GM19395 (cell line): ENCODE data around the gene TRIM14.
A peak's percentile ranks its signal among the peaks of the same experiment; 100 is the strongest.
"Not testable (repeated sequence)": the region's sequence is repeated elsewhere in the genome, so short reads cannot be mapped to it uniquely, and the experiment has no call there.

Source experiments
- ATAC-seq: cut with Tn5 transposase; IDR thresholded peaks from one replicate; pipeline ENCODE4 v1.9.1; 2021; ENCODE audit warnings: mild to moderate bottlenecking, moderate library complexity; ENCODE audit not compliant: unreplicated experiment

Gene TRIM14

GRCh38 chr9:98108531-98109031 lies 10.4 kb downstream of the TRIM14 start:
- ATAC-seq, result peak; percentile 82

GRCh38 chr9:98107926-98108325 lies 11.1 kb downstream of the TRIM14 start:
- no peak for ATAC-seq

DNA sequence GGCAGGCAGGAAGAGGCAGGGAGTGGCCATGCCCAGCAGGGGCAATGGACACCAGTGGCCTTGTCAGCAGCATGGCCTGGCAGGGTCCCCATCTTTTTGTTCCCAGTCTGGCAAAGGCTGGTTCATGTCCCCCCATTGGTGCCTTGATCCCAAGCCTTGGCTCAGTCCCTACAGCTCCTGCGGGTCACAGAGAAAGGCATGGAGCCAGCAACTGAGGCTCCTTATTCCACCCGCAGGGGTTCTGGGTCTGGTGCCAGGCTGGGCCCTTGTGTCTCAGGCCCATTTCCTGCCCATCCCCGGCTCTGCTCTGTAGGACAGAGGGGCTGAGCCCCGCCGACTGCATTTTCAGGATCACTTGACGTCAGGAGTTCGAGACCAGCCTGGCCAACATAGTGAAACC lies 14.0 kb downstream of the TRIM14 start:
- no peak for ATAC-seq

- ATAC-seq, result no peak
Observed at GRCh38 chr9:98104445-98104881, 14.6 kb downstream of the TRIM14 start.

DNA sequence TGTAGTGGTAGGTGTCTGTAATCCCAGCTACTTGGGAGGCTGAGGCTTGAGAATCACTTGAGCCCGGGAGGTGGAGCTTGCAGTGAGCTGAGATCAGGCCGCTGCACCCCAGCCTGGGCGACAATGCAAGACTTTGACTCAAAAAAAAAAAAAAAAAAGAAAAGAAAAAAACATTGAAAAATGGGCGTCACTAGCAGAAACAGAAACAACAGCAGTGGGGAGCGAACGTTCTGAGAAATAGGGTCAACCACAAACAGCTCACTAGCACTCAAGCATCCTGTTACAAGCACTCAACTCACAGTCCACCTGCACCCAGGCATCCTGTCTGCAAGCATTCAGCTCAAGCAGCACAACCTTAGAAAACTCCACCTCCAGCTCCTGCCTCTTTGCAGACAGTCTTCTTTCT lies 17.2 kb downstream of the TRIM14 start:
- peak; percentile 98 for ATAC-seq

DNA sequence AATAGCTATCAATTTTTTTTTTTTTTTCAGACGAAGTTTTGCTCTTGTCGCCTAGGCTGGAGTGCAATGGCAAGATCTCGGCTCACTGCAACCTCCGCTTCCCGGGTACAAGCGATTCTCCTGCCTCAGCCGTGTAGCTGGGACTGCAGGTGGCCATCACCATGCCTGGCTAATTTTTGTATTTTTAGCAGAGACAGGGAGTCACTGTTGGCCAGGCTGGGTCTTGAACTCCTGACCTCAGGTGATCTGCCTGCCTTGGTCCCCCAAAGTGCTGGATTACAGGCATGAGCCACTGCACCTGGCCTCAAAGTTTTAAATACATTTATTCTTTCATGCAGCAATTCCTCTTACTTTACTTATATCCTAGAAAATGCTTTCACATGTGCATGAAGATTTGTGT lies 17.6 kb downstream of the TRIM14 start:
- ATAC-seq, result no peak

DNA sequence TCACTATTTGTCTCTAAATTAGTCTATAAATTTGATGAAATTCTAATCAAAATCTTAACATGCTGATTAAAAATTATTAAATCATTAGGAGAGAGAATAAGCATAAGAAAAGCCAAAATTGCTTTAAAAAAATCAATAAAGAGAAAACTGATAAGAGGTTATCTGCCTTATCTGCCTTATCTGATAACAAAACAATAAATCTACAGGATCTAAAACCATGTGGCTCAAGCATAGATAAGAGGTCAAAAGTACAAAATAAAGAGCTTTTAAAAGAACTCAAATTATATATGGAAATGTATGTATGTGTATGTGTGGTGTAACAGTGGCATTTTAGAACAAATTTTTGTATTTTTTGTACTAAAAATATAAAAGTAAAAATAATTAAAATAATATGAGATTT lies 18.6 kb downstream of the TRIM14 start:
- no peak for ATAC-seq

DNA sequence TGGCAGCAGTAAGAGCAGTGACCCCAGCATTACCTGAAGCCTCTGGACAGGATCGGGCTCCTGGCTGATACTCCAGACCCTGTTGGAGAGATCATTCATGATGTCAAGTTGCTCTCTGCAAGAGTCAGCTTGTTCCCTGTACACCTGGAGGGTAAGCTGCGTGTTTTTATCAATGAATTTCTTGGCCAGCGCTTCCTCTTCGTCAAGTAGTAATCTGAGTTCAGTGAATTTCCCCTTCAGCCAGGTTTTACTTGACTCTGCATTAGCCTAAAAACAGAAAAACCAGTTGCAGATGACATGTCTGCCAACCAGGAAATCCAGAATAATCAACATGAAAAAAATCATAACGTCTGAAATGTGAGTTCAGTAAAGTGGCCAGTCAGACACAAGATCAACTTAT lies 19.1 kb downstream of the TRIM14 start:
- ATAC-seq, result no peak

DNA sequence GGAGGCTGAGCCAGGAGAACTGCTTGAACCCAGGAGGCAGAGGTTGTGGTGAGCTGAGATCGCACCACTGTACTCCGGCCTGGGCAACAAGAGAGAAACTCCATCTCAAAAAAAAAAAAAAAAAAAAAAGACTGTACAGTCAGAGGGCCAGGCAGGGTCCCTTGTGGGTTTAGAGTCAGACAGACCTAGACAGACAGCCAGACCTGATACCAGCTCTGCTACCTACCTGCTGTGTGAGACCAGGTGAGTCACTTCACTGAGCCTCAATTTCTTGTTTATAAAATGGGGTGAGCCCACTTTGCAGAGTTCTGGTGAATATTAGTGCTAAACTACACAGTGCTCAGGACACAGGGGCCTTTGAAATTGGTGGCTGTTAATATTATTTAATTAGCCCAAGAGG lies 19.7 kb downstream of the TRIM14 start:
- no peak for ATAC-seq

DNA sequence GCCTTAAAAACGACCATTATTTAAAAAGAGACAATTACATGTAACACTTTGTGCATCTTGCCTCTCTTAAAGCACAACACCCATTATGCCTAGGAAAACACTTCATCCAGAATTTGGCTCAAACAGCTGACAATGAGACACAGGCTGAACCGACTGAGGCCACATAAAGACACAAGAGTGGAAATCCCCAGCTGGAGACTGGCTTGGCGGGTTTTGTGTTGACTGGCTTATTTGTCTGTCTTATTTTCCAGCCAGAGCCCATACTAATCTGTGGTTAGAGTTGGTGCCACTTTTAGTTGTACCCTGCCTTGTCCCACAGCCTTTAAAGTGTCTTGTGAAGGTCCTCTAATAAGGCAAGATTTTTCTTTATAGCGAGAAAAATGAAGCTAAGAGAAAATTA lies 21.2 kb downstream of the TRIM14 start:
- no peak for ATAC-seq

DNA sequence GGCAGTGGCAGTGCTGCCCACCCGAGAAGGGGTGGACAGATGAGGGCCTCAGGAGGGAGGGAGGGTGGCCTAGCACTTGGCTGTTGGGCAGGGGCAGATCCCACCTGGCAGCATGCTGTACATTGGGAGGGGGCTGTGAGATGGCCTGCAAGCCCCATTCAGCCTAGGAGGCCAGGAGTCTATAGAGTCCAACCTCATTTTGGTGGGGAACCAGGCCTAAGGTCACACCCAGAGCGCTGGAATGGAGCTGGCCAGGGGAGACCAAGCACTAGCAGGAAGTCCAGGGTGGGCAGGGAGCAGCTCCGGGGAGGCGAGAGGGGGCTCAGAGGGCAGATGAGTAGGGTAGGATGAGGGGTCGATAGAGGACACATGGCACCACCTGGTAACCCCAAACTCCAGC lies 22.9 kb downstream of the TRIM14 start:
- no peak for ATAC-seq

GRCh38 chr9:98095401-98095800 lies 23.6 kb downstream of the TRIM14 start:
- ATAC-seq, result no peak

DNA sequence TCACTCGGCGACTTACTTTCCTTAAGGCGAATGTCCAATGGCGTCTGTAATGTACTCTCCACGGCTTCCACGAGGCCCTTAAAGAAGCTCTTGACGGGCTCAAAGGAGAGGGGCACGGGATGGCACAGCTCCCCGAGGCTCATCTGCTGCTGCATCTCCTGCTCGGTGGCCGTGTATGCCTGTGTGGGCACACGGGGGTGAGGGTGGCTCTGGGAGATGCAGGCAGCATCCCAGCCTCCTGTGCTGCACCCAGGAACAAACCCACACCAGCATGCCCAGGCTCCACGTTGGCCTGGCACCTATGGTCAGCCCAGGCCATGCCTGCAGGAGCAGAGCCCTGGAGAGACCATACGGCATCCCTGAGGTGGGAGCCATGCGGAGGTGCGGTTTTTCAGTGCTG lies 24.2 kb downstream of the TRIM14 start:
- ATAC-seq, result no peak

DNA sequence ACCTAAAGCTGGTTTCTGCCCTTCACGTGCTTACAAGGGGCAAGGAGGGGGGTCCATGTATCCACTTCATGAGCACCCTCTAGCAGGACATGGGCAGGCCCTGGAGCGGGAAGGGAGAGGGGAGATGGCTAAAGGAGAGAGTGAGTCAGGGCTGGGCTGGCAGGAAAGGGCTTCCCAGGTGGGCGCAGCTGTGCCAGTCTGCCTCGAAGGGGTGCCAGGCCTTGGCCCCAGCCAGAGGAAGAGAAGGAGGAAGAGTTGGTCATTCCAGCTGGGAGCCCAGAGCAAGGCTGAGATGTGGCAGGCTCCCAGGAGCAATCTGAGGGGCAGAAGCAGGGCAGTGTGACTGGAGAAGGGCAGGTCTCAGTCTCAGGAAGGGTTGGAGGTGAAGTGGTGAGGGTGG lies 24.7 kb downstream of the TRIM14 start:
- no peak for ATAC-seq

DNA sequence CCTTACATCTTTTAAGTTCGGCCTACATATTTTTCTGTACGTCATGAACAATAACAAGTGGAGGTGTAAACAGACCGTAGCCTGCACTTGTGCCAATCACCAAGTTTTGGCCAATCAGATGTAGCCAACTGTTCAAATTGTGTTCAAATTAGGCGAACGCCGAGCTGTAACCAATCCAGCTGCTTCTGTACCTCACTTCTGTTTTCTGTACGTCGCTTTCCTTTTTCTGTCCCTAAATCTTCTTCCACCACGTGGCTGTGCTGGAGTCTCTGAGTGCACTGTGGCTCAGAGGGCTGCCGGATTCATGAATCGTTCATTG lies 26.4 kb downstream of the TRIM14 start:
- ATAC-seq, result no peak

- no peak for ATAC-seq
Observed at GRCh38 chr9:98091735-98092612, 27.0 kb downstream of the TRIM14 start.

- ATAC-seq, result not testable (repeated sequence)
Observed at GRCh38 chr9:98090674-98091073, 28.3 kb downstream of the TRIM14 start.

DNA sequence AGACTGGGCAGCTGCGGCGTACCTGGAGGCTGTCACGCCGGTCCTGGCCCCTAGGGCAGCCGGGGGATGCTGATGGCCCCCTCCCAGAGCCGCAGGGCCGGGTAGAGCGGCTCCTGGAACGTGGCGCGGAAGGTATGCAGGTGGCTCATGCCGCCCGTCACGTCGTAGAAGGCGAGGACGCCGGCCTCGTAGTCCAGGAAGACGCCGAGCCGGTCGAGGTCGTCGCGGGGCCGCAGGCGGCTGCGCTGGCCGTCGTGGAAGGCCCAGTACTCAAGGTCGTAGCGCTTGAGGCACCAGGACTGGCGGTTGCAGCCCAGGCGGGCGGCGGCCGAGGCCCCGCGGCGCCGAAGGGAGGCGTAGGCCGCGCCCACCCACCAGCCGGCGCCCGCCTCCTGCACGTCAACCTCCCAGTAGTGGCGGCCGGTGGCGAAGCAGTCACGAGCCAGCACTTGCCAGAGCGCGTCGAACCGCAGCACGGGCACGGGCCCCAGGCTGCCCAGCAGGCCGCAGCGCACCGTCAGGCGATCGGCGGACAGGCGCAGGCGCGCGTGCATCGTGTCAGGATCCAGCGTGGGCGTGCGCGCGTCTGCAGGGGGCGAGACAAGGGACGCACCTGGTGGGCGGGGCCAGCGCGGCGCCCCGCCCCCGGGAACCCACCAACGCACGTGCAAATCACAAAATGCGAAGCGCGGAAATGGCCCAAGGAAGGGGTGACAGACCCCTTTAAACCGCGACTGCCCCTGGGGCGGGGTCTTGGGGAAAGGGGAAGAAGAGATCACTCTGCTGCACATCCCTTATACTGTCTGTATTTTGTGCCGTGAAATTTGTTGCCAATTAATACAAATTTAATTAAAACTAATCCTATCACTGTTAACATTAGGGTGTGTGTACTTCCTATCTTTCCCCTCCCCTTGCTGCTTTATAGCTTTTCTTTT lies 31.3 kb downstream of the TRIM14 start:
- no peak for ATAC-seq

GRCh38 chr9:98086461-98086860 lies 32.6 kb downstream of the TRIM14 start:
- ATAC-seq, result no peak

DNA sequence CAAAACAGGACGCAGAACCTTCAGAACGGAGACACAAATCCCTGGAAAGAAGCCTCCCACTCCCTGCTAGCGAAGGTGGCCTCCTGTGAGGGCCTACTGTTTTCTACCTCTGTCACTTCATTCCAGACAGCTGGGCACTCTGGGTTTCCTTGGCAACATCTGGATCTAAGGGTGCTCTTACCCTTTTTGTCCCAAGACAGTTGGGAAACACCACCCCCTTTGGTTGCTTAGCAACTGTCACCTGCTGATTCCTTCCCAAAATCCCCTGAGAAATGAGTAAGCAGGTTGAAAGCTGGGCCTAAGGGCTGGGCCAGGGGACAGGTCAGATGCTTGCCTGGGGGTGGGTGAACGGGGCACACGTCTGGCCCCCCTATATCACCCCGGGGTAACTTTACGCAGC lies 33.1 kb downstream of the TRIM14 start:
- ATAC-seq, result no peak

DNA sequence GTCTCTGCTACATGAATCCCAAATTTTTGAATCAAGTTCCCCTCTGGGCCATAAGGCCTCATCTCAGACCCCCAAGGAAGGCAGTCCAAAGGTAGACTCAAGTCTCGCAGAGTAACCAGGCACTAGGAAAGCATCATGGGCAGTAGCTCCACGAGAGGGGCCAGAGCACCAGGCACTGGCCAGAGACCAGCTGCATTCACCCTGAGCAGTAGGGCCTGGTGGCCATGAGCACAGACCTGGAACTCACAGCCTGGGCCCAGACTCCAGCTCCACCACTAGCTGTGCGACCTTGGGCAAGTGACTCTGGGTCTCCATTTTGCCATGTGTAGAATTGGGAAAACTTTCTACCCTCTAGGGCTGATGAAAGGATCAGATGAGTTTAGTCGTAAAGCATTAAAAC lies 34.0 kb downstream of the TRIM14 start:
- no peak for ATAC-seq

- no peak for ATAC-seq
Observed at GRCh38 chr9:98084396-98084795, 34.6 kb downstream of the TRIM14 start.
